ENCODE results near the gene PRKN.

GRCh38 chr6:161674930-161675682, 1052.5 kb downstream of the PRKN start:
- TF ChIP-seq CTCF (IDR thresholded peaks at IDR 0.05; ENCODE audit: borderline replicate concordance, extremely low read depth, low read length, poor library complexity, severe bottlenecking) (no peak), EZH2 (IDR thresholded peaks at IDR 0.05; ENCODE audit: borderline replicate concordance, low read depth, low read length, severe bottlenecking) (no peak)

All from DND-41 (cell line).